Ovary (tissue), 3 donors: ENCODE results near the gene CPN2.

Experiments
- CTCF ChIP-seq, 3 donors: fragments of 450-650 bp in 2 of 3; fragments of 200-600 bp in 1 of 3; IDR thresholded peaks; one replicate each; pipeline versions ENCODE4 v1.5.1 to v1.8.0; 2016 to 2022; ENCODE audit warnings: antibody characterized with exemption in 3 of 3, mild to moderate bottlenecking in 1 of 3
- EP300 ChIP-seq: sonication (generic); formaldehyde crosslinking; IDR thresholded peaks from one replicate; pipeline ENCODE4 v1.6.1; 2017; ENCODE audit warnings: antibody characterized with exemption
- POLR2A ChIP-seq: fragments of 450-650 bp; IDR thresholded peaks from one replicate; pipeline ENCODE4 v1.6.1; 2017; ENCODE audit warnings: antibody characterized with exemption, mild to moderate bottlenecking, moderate library complexity
- donor health status: DM: no; HTN: no; CAD: no.

- TF ChIP-seq CTCF (IDR thresholded peaks at IDR 0.05) = no peak
- no peak for TF ChIP-seq EP300
- no peak for TF ChIP-seq POLR2A
Observed at GRCh38 chr3:194339840-194340239, 11.3 kb downstream of the CPN2 start.
